HEK293T (cell line): Measurements from ENCODE around the gene RETSAT.

Experiments used
- BHLHE40 ChIP-seq: fragments of 450-650 bp; IDR thresholded peaks from 2 replicates; pipeline ENCODE4 v1.6.1; 2016; ENCODE audit warnings: mild to moderate bottlenecking, moderate library complexity, borderline replicate concordance
- TARDBP ChIP-seq: fragments of 450-650 bp; IDR thresholded peaks from 2 replicates; pipeline ENCODE4 v1.6.1; 2016

GRCh38 chr2:85368921-85369320 is 14.6 kb upstream of the RETSAT start:
- TF ChIP-seq TARDBP: no peak
- TF ChIP-seq BHLHE40: no peak
